Heart left ventricle (tissue), 16 donors: ENCODE results near the gene IL11RA. TPM values are rescaled to one million over a fixed set of nuclear protein-coding genes. Genes with fewer than 3 reads are reported as not detected.
"Not testable (repeated sequence)": the region's sequence is repeated elsewhere in the genome, so short reads cannot be mapped to it uniquely, and the experiment has no call there.

Source experiments
- ATAC-seq, 4 donors: fragments of 200-7000 bp; cut with Tn5 transposase; one replicate each; pipeline ENCODE4 v1.9.1; 2020 to 2022; ENCODE audit warnings: moderate library complexity in 4 of 4, mild to moderate bottlenecking in 3 of 4, moderate number of reproducible peaks in 1 of 4
- DNase-seq, 5 donors: peaks; one replicate each; pipeline ENCODE4 v3.0.0-alpha.2; 2020
- H3K27ac ChIP-seq, 12 donors: fragments of 200-600 bp; sonication (generic) in 4 of 12; one replicate each; pipeline versions ENCODE4 v1.5.0 to v1.8.0; 2016 to 2022; ENCODE audit warnings: mild to moderate bottlenecking in 2 of 12
- H3K27me3 ChIP-seq, 9 donors: fragments of 200-600 bp; sonication (generic) in 2 of 9; one replicate each; pipeline versions ENCODE4 v1.5.1 to v1.8.0; 2016 to 2022; ENCODE audit warnings: mild to moderate bottlenecking in 3 of 9
- H3K36me3 ChIP-seq, 9 donors: fragments of 200-600 bp; sonication (generic) in 2 of 9; one replicate each; pipeline versions ENCODE4 v1.5.0 to v1.8.0; 2018 to 2022; ENCODE audit warnings: mild to moderate bottlenecking in 2 of 9
- H3K4me1 ChIP-seq, 12 donors: fragments of 200-600 bp; sonication (generic) in 4 of 12; one replicate each; pipeline versions ENCODE4 v1.5.0 to v1.8.0; 2016 to 2022; ENCODE audit warnings: mild to moderate bottlenecking in 3 of 12
- H3K4me3 ChIP-seq, 12 donors: fragments of 200-600 bp; sonication (generic) in 4 of 12; one replicate each; pipeline versions ENCODE4 v1.5.0 to v1.8.0; 2017 to 2022; ENCODE audit warnings: mild to moderate bottlenecking in 9 of 12, moderate library complexity in 4 of 12
- H3K9me3 ChIP-seq, 12 donors: fragments of 200-600 bp; sonication (generic) in 4 of 12; one replicate each; pipeline versions ENCODE4 v1.5.0 to v1.8.0; 2016 to 2022; ENCODE audit warnings: mild to moderate bottlenecking in 1 of 12
- CTCF ChIP-seq, 12 donors: fragments of 200-600 bp; sonication (generic) in 4 of 12; IDR thresholded peaks; one replicate each; pipeline versions ENCODE4 v1.5.0 to v1.8.0; 2018 to 2022; ENCODE audit warnings: antibody characterized with exemption in 12 of 12, mild to moderate bottlenecking in 5 of 12
- POLR2A ChIP-seq, 2 donors: fragments of 450-650 bp; IDR thresholded peaks; one replicate each; pipeline ENCODE4 v1.6.1; 2017; ENCODE audit warnings: antibody characterized with exemption in 2 of 2, mild to moderate bottlenecking in 2 of 2, moderate library complexity in 2 of 2
- WGBS, 4 donors: extraction: QIAGEN DNeasy Blood & Tissue Kit in 2 of 4; methylation state at CpG; one replicate each; pipeline versions ENCODE4 v1.1.5 to v1.1.7; 2013 to 2018; 5-methylcytosine and 5-hydroxymethylcytosine counted together
- intact Hi-C, 10 donors: fragments of 100-400 bp; cut with DNase I; formaldehyde crosslinking; loops; one replicate each; pipeline versions ENCODE4 v1.11.1 to v1.14.2; 2022
- polyA plus RNA-seq, 2 donors: library from polyadenylated mRNA; stranded (reverse); fragments of 200-250 nt; gene quantifications; one replicate each; pipeline ENCODE4 v1.2.3, GENCODE V29; 2013
- total RNA-seq, 9 donors: library from RNA; depleted of rRNA in 2 of 9; stranded (reverse); fragments of >200 nt in 2 of 9; fragmentation: NEBNext Ultra II Directional in 3 of 9; extraction: Animal tissue kit (Norgen Biotek cat#: 25700) in 3 of 9; gene quantifications; one replicate each; pipeline versions ENCODE4 v1.1.0 to v1.2.4, GENCODE V29; 2016 to 2023
- donor health status: ischemic (EF 13 %, LVEDD 7.1; RV severe dilation, severe dysfunction).
- donor health status: healthy with polysubstance abuse.
- donor health status: DM: no; HTN: yes; CAD: no.
- donor health status: DM: no; HTN: no; CAD: no.
- donor health status: ischemic (EF 25% LVEDD 6.9; RV normal size, moderate dysfunction).
- donor health status: ischemic (EF 25% LVEDD 5.7; RV mildly dilated, moderate dysfunction).
- donor health status: healthy.
- donor health status: DM: yes; HTN: yes; CAD: no.
- donor health status: ischemic (EF 35%, LVEDD 5.7; RV mildly dilated, moderate dysfunction).
- donor health status: nonischemic (EF 11% LVEDD 7.7; RV severe dilation, severe dysfunction).
- donor health status: DM: yes; HTN: yes; CAD: no.
- donor health status: PGD.
- donor health status: ischemic (EF 29% LVEDD 5.4; RV normal size, mild dysfunction).
- donor health status: nonischemic (EF 23%, LVEDD 6.1; RV moderate dilation, normal function).

Gene IL11RA
- total and polyA plus RNA-seq, 11 donors = 20.8 to 113 (median 45.5) TPM

GRCh38 chr9:34637356-34638137 is 14.4 kb upstream of the IL11RA start, which contains the start of gene SIGMAR1:
SIGMAR1 (minus strand) TSS chr9:34637787; CDS start chr9:34637697, 90 bp downstream.
- TF ChIP-seq CTCF (IDR thresholded peaks at IDR 0.05) (peak in 2 of 12 donors; percentile 12 to 13), POLR2A (IDR thresholded peaks at IDR 0.05) (peak in 1 of 2 donors; percentile 86)
- peaks cover 0 to 27% (median 19%) of the 10 kb centered on the region in 12 donors for H3K4me1 ChIP-seq
- DNase-seq = peak; percentile 94 to 98 (median 96)
- no peaks in the 10 kb centered on the region for H3K27me3 ChIP-seq
- peak within 1 kb of the TSS; percentile 39 to 83 (median 74) for H3K4me3 ChIP-seq
- WGBS, 4 donors = 0 to 1% (median 0%) methylated on average over 1 to 74 of the region's 74 CpGs
- ATAC-seq = peak; percentile 91 to 97 (median 97)
- H3K9me3 ChIP-seq = no peaks in the 10 kb centered on the region
- peak within 1 kb of the TSS; percentile 41 to 93 (median 86) for H3K27ac ChIP-seq
- intact Hi-C loops = no loop called here
- peaks cover 0 to 8% (median 0%) of the 10 kb centered on the region in 9 donors for H3K36me3 ChIP-seq

GRCh38 chr9:34638138-34638445 is 13.9 kb upstream of the IL11RA start:
- H3K27me3 ChIP-seq = no peaks in the 10 kb centered on the region
- H3K27ac ChIP-seq = peak overlapping the region; percentile 41 to 93 (median 86)
- H3K9me3 ChIP-seq = no peaks in the 10 kb centered on the region
- ATAC-seq (no peak), DNase-seq (no peak)
- TF ChIP-seq POLR2A (IDR thresholded peaks at IDR 0.05) = no peak
- TF ChIP-seq CTCF (IDR thresholded peaks at IDR 0.05) = no peak
- 18 to 32% (median 23%) methylated on average over 6 to 7 of the region's 7 CpGs for WGBS, 4 donors
- intact Hi-C loops = no loop called here
- H3K4me1 ChIP-seq = peaks cover 0 to 27% (median 19%) of the 10 kb centered on the region in 12 donors
- H3K4me3 ChIP-seq = peak overlapping the region; percentile 12 to 83 (median 74)
- H3K36me3 ChIP-seq = peaks cover 0 to 8% (median 0%) of the 10 kb centered on the region in 9 donors

- H3K36me3 ChIP-seq, ATAC-seq, H3K27me3 ChIP-seq, DNase-seq, H3K9me3 ChIP-seq, H3K27ac ChIP-seq, H3K4me3 ChIP-seq, intact Hi-C loops: not testable (repeated sequence)
- WGBS, 4 donors = 85 to 90% (median 86%) methylated on average over 8 of the region's 8 CpGs
- peaks cover 0 to 27% (median 18%) of the 10 kb centered on the region in 12 donors for H3K4me1 ChIP-seq
Measured at GRCh38 chr9:34639322-34639721, 12.7 kb upstream of the IL11RA start.

- 94 to 98% (median 97%) methylated on average over 1 of the region's 1 CpG for WGBS, 4 donors
- TF ChIP-seq POLR2A (IDR thresholded peaks at IDR 0.05) = no peak
- TF ChIP-seq CTCF (IDR thresholded peaks at IDR 0.05) = no peak
- ATAC-seq (no peak), DNase-seq (no peak)
- intact Hi-C loops = no loop called here
- Histone ChIP-seq H3K9me3 (no peaks in the 10 kb centered on the region), H3K27ac (no peak overlapping the region), H3K4me1 (peaks cover 0 to 23% (median 18%) of the 10 kb centered on the region in 12 donors), H3K27me3 (no peaks in the 10 kb centered on the region), H3K36me3 (no peaks in the 10 kb centered on the region), H3K4me3 (no peak overlapping the region)
Measured at GRCh38 chr9:34642679-34643078, 9.3 kb upstream of the IL11RA start.
